Activated CD4-positive, alpha-beta memory T cell treated with anti-CD3 and anti-CD28 coated beads, Interleukin-2, amount 10 ng/mL, durations not matched to agents 7 days and 5 days (primary cell): ENCODE measurements around the gene KIAA1614. TPM values are rescaled to one million over a fixed set of nuclear protein-coding genes. Genes with fewer than 3 reads are reported as not detected.

Experiments
- CTCF ChIA-PET: fragments of 350-600 bp; sonication (Branson Sonifier 250); formaldehyde crosslinking; loops from one replicate; lab custom pipeline; 2021; ENCODE audit warnings: antibody characterized with exemption, inconsistent platforms; lab: Charles Lee
- POLR2A ChIA-PET: fragments of 350-600 bp; sonication (Branson Sonifier 250); formaldehyde crosslinking; loops from one replicate; lab custom pipeline; 2021; ENCODE audit warnings: antibody characterized with exemption; lab: Charles Lee
- DNase-seq: peaks from one replicate; pipeline ENCODE4 v3.0.0-alpha.2; 2020
- H3K27ac Mint-ChIP-seq: one replicate; pipeline ENCODE4 v1.8.0; 2021; ENCODE audit warnings: mild to moderate bottlenecking, mixed read lengths
- H3K27me3 Mint-ChIP-seq: one replicate; pipeline ENCODE4 v1.8.0; 2021; ENCODE audit warnings: mixed read lengths
- H3K36me3 Mint-ChIP-seq: one replicate; pipeline ENCODE4 v1.8.0; 2021; ENCODE audit warnings: low read depth, mixed read lengths
- H3K4me1 Mint-ChIP-seq: one replicate; pipeline ENCODE4 v1.8.0; 2021; ENCODE audit warnings: mixed read lengths
- H3K4me3 Mint-ChIP-seq: one replicate; pipeline ENCODE4 v1.8.0; 2021; ENCODE audit warnings: mild to moderate bottlenecking, mixed read lengths
- H3K9me3 Mint-ChIP-seq: one replicate; pipeline ENCODE4 v1.8.0; 2021; ENCODE audit warnings: mixed read lengths
- total RNA-seq, 2 experiments: library from RNA; stranded (reverse); gene quantifications; one replicate each; pipeline ENCODE4 v1.2.3, GENCODE V29; 2021

The KIAA1614 gene
- total RNA-seq, 2 experiments from 2014 or later, result 0.03 to 0.13 TPM

DNA sequence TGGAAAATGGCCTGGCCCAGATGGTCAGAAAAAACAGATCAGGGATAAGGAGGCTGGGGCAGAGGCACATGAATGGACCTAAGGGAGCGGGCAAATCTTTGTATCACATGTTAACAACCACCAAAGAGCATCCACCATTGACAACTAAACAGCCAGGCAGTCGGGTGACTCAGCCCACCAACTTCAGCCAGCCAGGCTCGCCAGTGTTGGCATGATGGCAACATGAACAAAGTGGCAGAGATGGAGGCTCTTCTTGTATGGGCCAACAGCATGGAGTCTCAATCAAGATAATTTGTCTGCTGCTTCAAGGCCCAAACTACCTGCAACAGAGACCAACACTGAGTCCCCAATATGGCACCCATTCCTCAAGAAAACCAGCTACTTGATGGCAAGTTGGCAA lies 16.5 kb upstream of the KIAA1614 start:
- Mint-ChIP-seq H3K27me3 (no peaks in the 10 kb centered on the region), H3K4me3 (no peak overlapping the region), H3K4me1 (peaks cover 4% of the 10 kb centered on the region), H3K27ac (no peak overlapping the region), H3K36me3 (peaks cover 3% of the 10 kb centered on the region), H3K9me3 (no peaks in the 10 kb centered on the region)
- POLR2A ChIA-PET, result no interaction called here
- CTCF ChIA-PET, result no interaction called here
- no peak for DNase-seq

GRCh38 chr1:180898441-180899219 lies 14.1 kb upstream of the KIAA1614 start:
- CTCF ChIA-PET, result interaction anchor here (1.7 kb wide), 1 partner anchor 243 kb away, joined by 3 read pairs; no protein-coding TSS in a partner anchor
- POLR2A ChIA-PET, result interaction anchor here (0.9 kb wide), 1 partner anchor 13 kb away, joined by 3 read pairs; no protein-coding TSS in a partner anchor
- Mint-ChIP-seq H3K36me3 (peaks cover 3% of the 10 kb centered on the region), H3K4me1 (peaks cover 1% of the 10 kb centered on the region), H3K27me3 (no peaks in the 10 kb centered on the region), H3K4me3 (no peak overlapping the region), H3K27ac (no peak overlapping the region), H3K9me3 (no peaks in the 10 kb centered on the region)
- DNase-seq, result no peak

GRCh38 chr1:180899262-180899661 lies 13.4 kb upstream of the KIAA1614 start:
- no peaks in the 10 kb centered on the region for H3K27me3 Mint-ChIP-seq
- ChIA-PET POLR2A (no interaction called here), CTCF (no interaction called here)
- H3K27ac Mint-ChIP-seq, result no peak overlapping the region
- no peaks in the 10 kb centered on the region for H3K9me3 Mint-ChIP-seq
- no peak for DNase-seq
- peaks cover 3% of the 10 kb centered on the region for H3K36me3 Mint-ChIP-seq
- no peaks in the 10 kb centered on the region for H3K4me1 Mint-ChIP-seq
- H3K4me3 Mint-ChIP-seq, result no peak overlapping the region

DNA sequence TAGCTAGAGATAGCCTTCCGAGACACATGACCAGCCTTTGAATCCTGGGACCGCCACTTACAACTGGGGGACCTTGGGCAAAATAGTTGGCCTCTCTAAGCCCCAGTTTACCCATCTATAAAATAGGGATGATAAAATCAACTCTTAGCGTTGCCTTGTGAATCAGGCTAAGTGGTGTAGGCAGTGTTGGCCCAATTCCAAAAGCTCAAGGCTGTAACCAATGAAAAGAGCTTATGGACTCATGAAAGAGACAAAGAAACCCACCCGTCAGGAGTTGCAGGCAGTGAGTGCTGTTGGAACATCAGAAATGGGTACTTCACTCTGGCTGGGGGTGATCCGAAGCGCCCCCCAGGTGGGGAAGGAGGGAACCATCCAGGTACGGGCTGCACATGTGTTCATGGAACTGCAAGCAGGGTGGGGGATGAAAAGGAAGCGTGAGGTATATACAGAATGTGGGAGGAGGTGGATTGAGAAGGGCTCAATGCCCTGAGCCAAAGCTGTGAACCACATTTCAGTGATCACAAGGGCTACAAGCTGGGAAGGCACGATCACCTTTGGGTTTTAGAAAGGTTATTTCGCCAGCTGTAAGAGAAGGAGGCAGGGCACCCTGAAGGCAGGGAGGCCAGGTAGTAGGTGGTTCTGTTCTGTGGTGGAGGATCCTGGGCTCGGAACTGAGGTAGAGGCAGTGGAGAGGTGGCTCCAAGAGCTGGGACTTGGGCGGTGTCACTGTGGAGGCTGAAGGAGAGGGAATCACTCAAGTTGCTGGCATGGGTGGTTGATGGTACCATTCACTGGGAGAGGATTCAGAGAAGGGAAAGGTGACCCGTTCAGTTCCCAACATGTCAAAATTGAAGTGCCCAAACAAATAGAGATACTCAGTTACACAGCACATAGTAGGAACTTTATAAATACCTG lies 11.4 kb upstream of the KIAA1614 start:
- H3K27me3 Mint-ChIP-seq, result no peaks in the 10 kb centered on the region
- H3K9me3 Mint-ChIP-seq, result no peaks in the 10 kb centered on the region
- H3K27ac Mint-ChIP-seq, result no peak overlapping the region
- DNase-seq, result no peak
- POLR2A ChIA-PET, result no interaction called here
- H3K4me3 Mint-ChIP-seq, result no peak overlapping the region
- H3K4me1 Mint-ChIP-seq, result no peaks in the 10 kb centered on the region
- H3K36me3 Mint-ChIP-seq, result no peaks in the 10 kb centered on the region
- CTCF ChIA-PET, result interaction anchor here (0.9 kb wide), 1 partner anchor 20 kb away, joined by 3 read pairs; no protein-coding TSS in a partner anchor

- Mint-ChIP-seq H3K4me3 (no peak overlapping the region), H3K9me3 (no peaks in the 10 kb centered on the region), H3K36me3 (no peaks in the 10 kb centered on the region), H3K27ac (no peak overlapping the region), H3K4me1 (no peaks in the 10 kb centered on the region), H3K27me3 (no peaks in the 10 kb centered on the region)
- DNase-seq, result no peak
- CTCF ChIA-PET, result interaction anchor here (0.9 kb wide), 1 partner anchor 18 kb away, joined by 3 read pairs; no protein-coding TSS in a partner anchor
- POLR2A ChIA-PET, result no interaction called here
Measured at GRCh38 chr1:180902541-180902940, 10.2 kb upstream of the KIAA1614 start.

DNA sequence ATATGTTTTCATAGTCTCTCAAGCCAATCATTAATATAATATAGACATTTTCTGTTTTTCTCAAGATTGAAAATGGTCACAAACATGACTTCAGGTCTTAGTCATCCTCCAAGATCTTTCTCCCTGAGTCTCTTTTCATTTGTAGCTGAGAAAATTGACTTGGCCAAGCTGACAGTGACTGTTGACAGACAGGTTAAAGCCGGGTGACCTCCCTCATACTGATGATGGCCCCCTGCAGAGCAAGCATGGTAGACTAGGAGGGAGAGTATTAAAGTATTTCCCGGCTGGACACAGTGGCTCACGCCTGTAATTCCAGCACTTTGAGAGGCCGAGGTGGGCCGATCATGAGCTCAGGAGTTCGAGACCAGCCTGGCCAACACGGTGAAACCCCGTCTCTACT lies 6.8 kb upstream of the KIAA1614 start:
- Mint-ChIP-seq H3K4me1 (peaks cover 12% of the 10 kb centered on the region), H3K9me3 (no peaks in the 10 kb centered on the region), H3K27ac (no peak overlapping the region), H3K27me3 (peaks cover 5% of the 10 kb centered on the region), H3K4me3 (no peak overlapping the region), H3K36me3 (no peaks in the 10 kb centered on the region)
- POLR2A ChIA-PET, result no interaction called here
- CTCF ChIA-PET, result no interaction called here
- DNase-seq, result no peak

- CTCF ChIA-PET, result no interaction called here
- no peak overlapping the region for H3K4me3 Mint-ChIP-seq
Measured at GRCh38 chr1:180906511-180906910, 6.2 kb upstream of the KIAA1614 start.

DNA sequence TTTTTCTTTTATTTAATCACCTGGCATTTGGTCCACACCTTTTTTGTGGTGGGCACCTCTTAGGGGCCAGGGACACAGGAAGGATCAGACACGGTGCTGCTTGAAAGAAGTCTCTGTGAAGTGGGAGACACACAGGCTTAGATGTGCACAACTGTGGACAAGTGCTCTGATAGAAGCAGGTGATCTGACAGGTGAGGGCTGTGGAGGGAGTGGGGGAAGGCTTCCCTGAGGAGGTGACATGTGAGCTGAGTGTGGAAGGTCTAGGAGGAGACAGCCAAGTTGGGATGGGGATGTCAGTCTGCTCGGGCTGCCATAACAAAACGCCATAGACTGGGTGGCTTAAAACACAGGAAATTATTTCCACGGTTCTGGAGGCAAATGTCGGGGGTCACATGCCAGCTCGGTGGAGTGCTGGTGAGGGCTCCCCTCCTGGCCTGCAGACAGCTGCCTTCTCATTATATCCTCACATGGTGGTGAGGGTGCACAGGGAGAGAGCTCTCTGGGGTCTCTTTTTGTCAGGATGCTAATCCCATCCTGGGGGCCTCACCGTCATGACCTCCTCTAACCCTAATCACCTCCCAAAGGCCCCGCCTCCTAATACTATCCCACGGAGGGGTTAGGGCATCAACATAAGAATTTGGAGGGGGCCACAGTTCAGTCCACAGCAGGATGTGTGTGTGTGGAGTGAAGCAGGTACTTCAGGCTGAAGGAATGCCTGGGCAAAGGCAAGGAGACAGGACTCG lies 5.2 kb upstream of the KIAA1614 start:
- DNase-seq, result no peak
- Mint-ChIP-seq H3K4me1 (peaks cover 20% of the 10 kb centered on the region), H3K27ac (no peak overlapping the region), H3K36me3 (no peaks in the 10 kb centered on the region), H3K27me3 (peaks cover 18% of the 10 kb centered on the region), H3K4me3 (no peak overlapping the region), H3K9me3 (no peaks in the 10 kb centered on the region)
- CTCF ChIA-PET, result no interaction called here
- POLR2A ChIA-PET, result no interaction called here

More at GRCh38 chr1:180906511-180906910, 6.2 kb upstream of the KIAA1614 start:
- Mint-ChIP-seq H3K9me3 (no peaks in the 10 kb centered on the region), H3K27ac (no peak overlapping the region), H3K36me3 (no peaks in the 10 kb centered on the region), H3K27me3 (peaks cover 10% of the 10 kb centered on the region), H3K4me1 (peaks cover 13% of the 10 kb centered on the region)
- DNase-seq, result no peak
- POLR2A ChIA-PET, result no interaction called here

DNA sequence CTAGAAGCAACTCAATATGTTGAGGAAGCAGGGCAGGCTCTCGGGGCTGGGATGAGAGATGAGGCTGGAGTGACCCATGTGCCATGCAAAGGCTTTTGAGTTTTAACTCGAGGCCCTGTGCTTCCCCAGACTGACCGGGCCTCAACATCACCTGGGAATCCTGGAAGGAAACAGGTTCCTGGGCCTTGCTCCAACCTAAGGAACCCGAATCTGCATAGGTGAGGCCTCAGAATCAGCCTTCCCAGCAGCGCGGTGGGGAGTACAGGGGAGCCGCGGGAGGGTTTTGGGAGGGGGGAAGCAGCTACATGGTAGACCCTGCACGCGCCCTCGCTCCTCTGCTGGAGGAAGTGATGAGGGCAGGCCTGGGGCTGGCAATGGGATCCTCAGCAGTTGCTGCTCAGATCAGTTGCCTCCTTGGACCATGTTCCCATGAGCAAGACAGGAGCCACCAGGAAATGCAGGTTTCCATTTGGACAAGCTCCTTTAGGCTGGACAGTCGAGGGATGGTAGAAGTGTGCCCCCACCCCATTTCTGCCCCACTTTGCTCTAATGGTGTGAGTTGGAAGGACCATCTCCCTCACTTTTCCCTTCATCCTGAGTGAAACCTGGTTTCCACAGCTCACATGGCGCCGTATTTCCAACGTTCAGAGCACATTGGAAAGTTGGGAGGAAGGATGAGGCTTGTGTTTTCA lies 4.5 kb upstream of the KIAA1614 start:
- DNase-seq, result no peak
- Mint-ChIP-seq H3K4me3 (no peak overlapping the region), H3K4me1 (peaks cover 20% of the 10 kb centered on the region), H3K36me3 (no peaks in the 10 kb centered on the region), H3K27me3 (peaks cover 18% of the 10 kb centered on the region), H3K27ac (no peak overlapping the region), H3K9me3 (no peaks in the 10 kb centered on the region)
- POLR2A ChIA-PET, result no interaction called here
- CTCF ChIA-PET, result no interaction called here

DNA sequence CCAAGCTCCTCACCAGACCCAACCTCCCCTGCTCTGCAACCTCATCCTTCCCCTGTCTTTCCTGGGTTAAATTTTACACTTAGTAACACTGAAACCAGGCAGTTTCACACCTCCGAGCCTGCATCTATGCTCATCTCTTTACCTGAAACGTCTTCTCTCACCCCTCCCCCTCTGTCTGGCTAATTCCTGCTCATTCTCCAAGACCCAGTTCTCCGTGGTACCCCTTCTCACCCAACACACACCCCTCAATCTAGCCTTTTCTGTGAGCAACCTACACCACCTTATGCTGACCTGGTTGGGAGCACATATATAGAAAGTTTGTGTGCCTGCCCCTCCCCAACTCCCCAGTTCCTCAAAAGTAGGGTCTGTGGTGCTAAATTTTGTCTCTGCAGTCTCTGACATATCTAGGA lies 3.7 kb upstream of the KIAA1614 start:
- Mint-ChIP-seq H3K9me3 (no peaks in the 10 kb centered on the region), H3K4me1 (peaks cover 24% of the 10 kb centered on the region), H3K27me3 (peaks cover 26% of the 10 kb centered on the region), H3K4me3 (no peak overlapping the region), H3K27ac (no peak overlapping the region), H3K36me3 (no peaks in the 10 kb centered on the region)
- no peak for DNase-seq
- ChIA-PET CTCF (no interaction called here), POLR2A (no interaction called here)

DNA sequence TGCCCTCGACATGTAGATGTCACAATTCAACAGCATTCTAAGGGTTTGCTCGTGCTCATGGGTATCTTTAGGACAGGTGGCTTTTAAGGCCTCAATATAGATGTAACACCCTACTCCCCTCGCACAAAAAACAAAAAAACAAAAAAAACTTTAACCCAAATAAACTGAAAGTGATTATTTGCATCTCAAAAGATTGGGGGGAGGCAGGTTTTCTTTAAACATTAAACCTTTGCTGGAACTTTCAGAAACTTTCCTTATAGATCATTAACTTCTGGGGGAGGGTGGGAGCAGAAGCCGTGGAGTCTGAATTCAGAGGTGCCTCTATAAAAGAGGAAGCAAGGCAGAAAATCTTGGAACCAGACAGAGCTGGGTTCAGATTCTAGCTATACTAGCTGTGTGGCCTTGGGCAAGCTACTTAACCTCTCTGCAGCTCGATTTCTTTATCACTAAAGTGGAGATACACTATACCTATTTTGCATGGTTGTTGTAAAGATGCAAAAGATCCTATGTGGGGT lies 3.2 kb upstream of the KIAA1614 start:
- peaks cover 24% of the 10 kb centered on the region for H3K4me1 Mint-ChIP-seq
- H3K4me3 Mint-ChIP-seq, result no peak overlapping the region
- no peaks in the 10 kb centered on the region for H3K9me3 Mint-ChIP-seq
- H3K36me3 Mint-ChIP-seq, result no peaks in the 10 kb centered on the region
- no peak overlapping the region for H3K27ac Mint-ChIP-seq
- POLR2A ChIA-PET, result interaction anchor here (0.7 kb wide), 1 partner anchor 31 kb away, joined by 3 read pairs; no protein-coding TSS in a partner anchor
- CTCF ChIA-PET, result no interaction called here
- DNase-seq, result no peak
- peaks cover 29% of the 10 kb centered on the region for H3K27me3 Mint-ChIP-seq

DNA sequence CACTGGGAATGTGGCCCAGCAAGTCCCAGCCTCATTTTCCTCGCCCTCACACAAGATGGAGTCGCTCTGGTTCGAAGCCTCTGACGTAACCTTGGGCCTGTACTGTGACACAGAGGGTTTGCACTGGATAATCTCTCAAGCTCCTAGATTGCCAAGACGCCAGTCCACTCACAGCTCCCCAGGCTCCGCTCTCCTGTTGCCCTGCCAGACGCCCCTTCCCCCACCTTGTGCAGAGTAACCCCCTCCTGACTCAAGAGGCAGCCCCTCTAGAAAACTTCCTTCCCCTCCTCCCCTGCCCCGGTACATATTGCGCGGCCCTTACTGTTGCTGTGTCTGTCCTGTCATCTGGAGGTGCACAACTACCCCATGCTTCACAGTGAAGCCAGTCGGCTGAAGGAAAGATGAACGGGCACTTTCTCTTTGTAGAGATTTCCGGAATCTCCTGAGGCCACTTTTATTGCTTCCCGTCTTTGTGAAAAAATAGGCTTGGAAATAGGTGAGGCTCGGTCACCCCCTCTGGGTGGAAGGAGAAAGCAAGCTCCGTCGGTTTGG lies 981 bp upstream of the KIAA1614 start:
- peaks cover 35% of the 10 kb centered on the region for H3K27me3 Mint-ChIP-seq
- peaks cover 24% of the 10 kb centered on the region for H3K4me1 Mint-ChIP-seq
- no peaks in the 10 kb centered on the region for H3K36me3 Mint-ChIP-seq
- ChIA-PET CTCF (interaction anchor here (1.1 kb wide), 1 partner anchor 9 kb away, joined by 4 read pairs; no protein-coding TSS in a partner anchor), POLR2A (no interaction called here)
- no peak overlapping the region for H3K27ac Mint-ChIP-seq
- DNase-seq, result no peak
- H3K9me3 Mint-ChIP-seq, result no peaks in the 10 kb centered on the region
- peak overlapping the region; percentile 32 for H3K4me3 Mint-ChIP-seq
